Non-pigmented ciliary epithelial cell (primary cell): Measurements from ENCODE around the gene TCF12.
A peak's percentile ranks its signal among the peaks of the same experiment; 100 is the strongest.

Experiments used
- DNase-seq: peaks from one replicate; pipeline ENCODE4 v3.0.0-alpha.2; 2010; ENCODE audit warnings: low read depth

Gene TCF12

DNA sequence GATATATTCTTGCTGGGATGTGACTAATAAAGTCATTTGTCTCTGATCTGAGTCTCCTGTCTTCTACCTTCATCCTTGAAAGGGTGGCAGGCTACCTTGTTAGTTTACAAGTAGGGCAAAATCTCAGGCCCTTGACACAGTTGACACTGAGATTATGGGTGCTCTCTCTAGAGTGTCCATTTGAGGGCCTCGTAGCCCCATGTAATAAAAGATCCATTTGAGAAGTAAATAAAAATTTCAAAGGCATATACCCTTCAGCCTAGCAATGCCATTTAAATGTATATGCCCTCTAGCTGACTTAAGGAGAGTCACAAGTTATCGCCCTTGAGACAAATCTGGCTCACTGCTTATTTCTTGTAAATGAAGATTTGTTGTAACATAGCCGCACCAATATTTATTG, 98.6 kb downstream of the TCF12 start:
- DNase-seq: no peak

DNA sequence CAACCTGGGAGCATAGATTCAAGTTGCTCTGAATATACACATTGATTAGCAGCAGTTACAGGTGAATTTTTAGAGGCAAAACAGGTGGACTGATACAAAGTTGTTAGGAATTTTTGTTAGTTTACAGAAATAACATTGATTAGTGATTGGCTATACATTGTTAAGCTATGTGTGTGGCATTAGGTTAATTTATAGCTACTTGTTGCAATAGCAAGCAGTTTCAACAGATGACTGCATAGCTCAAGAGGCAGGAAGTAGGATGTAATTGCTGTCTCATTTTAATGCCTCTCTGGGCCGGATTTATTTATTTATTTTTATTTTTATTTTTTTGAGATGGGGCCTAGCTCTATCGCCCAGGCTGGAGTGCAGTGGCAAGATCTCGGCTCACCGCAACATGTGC, 99.7 kb downstream of the TCF12 start:
- DNase-seq: no peak

DNA sequence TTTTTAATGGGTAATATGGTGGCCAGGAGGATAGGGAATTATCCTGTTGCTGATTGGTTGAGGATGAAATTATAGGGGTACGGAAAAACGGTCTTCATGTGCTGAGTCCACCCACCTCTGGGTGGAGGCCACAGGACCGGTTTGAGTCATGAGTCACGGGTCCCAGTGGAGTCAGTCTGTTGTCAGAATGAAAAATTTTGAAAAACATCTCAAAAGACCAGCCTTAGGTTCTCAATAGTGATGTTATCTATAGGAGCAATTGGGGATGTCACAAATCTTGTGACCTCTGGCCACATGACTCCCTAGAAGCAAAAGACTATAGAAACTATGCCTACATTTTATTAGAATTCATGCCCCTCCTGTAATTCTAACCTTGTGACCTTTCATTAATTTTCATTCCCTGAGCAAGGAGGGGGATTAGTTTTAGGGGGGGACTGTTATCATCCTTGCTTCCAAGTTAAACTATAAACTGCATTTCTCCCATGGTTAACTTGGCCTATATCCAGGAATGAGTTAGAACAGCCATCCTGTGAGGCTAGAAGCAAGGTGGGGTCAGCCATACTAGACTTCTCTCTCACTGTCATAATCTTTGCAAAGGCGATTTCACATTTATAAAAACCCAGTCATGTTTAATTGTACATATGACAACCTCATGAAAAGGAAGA, 101.2 kb downstream of the TCF12 start:
- no peak for DNase-seq

DNA sequence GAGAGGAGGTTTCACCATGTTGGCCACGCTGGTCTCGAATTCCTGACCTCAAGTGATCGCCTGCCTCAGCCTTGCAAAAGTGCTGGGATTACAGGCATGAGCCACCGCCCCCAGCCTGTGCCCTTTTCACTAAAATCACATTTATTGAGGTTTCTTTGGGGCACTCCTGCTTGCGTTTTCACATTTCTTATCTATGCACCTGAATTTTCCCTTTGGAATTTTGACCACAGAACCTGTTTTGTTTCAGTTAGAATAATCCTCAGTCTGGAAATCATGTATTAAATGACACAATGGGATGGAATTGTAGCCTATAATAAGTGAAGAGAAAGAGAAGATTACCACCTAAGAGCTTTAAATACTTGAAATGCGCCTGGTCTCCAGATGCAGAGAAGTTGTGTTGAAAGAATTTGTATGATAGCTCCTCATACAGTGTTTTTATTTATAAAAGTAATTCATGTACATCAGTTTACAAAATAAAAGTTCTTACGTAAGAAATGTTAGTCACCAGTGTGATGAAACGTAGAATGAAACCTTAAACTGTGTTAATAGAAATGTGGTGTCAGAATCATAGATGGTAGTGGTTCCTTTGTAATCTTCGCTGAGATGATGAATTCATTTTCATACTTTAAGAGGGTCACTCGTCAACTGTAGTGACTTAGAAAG, 107.0 kb downstream of the TCF12 start:
- DNase-seq: no peak

DNA sequence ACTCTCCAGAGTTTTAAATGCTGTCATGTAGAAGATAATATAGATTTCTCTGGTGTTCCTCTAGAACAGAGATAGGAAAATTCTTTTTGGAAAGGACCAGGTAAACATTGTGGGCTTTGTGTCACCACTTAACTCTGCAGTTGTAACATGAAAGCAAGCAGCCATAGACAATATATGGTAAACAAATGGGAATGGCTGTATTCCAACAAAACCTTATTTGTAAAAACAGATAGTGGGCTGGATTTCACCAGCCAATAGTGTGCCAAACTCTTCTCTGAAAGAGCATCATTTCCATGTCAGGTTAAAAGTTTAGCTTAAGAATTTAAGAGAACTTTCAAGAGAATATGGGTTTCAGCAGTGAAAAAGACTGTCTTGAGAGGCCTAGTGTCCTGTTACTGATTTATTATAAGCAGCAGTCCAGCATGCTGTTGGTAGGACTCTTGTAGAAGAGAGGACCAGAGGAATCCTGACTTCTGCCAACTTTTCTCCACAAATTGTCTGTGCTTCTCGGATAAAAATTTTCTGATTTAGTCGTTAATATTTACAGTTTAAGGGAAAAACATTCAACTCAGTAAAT, 107.7 kb downstream of the TCF12 start:
- no peak for DNase-seq

DNA sequence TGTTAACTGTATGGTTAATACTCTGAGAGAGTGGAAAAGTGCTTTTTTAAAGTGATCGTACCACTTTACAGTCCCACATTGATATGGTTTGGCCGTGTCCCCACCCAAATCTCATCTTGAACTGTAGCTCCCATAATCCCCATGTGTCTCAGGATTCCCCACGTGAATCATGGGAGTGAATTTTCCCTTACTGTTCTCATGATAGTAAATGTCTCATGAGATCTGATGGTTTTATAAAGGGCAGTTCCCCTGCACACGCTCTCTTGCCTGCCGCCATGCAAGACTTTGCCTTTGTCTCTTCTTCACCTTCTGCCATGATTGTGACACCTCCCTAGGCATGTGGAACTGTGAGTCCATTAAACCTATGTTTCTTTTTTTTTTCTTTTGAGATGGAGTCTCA, 109.2 kb downstream of the TCF12 start:
- DNase-seq: no peak

DNA sequence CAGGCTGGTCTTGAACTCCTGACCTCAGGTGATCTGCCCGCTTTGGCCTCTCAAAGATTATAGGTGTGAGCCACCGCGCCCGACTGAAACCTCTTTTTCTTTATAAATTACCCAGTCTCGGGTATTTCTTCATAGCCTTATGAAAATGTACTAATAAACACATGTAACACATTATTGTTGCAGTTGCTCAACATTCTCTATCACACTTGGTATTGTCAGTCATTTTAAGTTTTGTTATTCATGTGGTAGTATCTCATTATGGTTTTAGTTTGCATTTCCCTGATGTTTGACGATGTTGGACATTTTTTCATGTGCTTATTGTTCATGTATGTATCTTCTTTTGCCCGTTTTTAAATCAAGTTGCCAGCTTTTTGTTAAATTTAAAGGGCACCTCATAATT, 109.7 kb downstream of the TCF12 start:
- no peak for DNase-seq

DNA sequence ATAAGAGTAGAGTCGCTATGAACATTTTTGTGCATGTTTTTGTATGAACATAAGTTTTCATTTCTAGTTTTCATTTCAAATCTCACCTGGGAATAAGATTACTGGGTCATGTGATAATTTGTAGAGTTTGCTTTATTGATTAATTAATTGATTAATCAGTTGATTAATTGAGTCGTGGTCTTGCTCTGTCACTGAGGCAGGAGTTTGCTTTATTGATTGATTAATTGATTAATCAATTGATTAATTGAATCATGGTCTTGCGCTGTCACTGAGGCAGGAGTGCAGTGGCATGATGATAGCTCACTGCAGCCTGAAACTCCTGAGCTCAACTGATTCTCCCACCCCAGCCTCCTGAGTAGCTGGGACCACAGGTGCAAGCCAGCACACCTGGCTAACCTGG, 111.6 kb downstream of the TCF12 start:
- DNase-seq: no peak

DNA sequence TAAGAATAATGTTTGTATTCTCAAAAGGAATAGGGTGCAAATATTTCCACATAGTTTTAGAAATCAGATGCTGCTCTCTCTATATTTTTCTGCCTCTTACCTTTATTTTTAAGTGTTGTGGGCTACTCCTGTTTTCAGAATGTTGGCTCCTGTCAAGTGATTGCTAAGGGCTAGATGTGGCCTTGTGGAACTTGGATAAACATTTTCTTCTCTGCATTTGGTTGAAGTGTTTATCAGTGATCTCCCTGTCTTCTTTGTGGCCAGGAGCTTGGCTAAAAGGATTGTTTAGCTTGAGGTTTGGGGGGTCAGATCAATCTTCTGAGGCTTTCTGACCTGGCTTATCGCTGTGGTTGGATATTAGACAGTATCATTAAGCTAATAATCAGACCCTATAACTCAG, 112.6 kb downstream of the TCF12 start:
- DNase-seq: no peak

DNA sequence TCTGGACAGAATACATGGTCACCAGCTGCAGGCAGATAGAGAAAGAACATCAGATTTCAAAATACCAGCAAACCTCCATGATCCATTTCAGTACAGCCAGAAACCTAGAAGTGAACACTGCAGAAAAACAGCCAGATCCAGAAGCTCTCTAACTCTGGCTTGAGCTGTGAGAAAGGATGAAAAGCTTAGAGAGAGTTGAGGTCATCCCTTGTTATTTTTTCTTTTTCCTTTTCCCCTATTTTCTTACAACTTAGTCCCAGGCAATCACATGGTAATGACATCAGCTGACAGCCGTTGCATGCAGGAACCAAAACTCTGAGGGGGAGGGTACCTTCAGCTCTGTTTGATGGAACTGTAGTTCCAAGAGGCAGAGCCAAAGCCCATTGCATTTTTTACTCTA, 113.2 kb downstream of the TCF12 start:
- peak; percentile 19 for DNase-seq

DNA sequence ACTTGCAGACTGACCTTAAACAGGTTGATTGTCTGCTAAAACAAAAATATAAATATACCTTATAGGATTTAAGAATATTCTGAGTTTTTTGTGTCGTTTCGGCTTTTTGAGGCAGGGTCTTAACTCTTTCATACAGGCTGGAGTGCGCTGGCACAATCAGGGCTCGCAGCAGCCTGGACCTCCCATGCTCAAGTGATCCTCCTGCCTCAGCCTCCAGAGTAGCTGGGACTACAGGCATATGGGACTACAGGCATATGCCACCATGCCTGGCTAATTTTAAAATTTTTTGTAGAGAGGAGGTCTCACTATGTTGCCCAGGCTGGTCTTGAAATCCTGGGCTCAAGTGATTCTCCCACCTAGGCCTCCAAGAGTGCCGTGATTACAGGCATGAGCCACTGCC, 113.9 kb downstream of the TCF12 start:
- DNase-seq: no peak

DNA sequence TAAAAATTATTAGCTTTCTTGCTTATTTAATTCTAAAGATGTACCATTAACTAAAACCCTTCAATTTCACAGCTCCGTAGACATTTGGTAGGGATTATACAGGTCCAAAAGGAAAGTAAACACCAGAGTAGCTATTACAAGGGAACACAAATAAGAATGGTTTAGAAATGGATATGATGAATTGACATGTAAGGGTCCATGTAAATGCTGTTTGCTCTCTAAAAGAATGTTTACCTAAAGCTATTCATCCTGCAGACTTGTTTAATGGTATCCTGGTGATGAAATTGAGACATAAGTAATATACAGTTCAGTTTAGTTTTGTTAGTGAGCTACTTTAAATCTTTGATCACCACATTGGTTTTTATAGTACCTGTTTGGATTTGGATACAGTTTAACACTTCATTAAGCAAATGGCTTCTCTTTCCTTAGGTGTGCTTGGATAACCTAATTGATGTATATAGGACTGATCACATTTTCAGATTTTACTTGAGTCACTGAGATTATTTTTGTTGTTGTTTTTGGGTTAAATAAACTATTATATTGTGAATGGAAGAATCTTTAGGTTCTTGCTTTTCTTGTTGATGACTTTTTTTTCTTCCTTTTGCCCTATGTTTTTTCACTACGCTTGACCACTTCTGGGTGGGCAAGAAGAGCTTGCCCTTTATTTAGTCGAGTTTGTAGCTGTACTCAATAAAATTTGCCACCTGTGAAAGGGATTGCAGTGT, 115.4 kb downstream of the TCF12 start:
- DNase-seq: no peak

DNA sequence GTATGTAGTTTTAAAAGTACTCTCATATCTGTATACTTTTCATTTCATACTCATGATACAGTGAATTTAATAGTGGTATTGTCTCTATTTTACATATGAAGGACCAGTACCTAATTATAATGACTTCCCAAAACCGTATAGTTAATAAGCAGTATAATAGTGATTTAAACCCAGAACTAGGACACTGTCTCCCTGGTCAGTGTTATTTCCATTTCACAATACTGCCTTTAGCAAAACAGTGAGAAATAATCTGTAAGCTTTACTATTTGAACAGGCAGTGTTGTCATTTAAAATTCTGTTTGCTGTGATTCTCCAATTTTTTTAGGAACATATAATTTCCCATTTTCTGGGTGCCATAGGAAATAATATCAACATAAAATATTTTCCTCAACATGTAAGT, 116.2 kb downstream of the TCF12 start:
- DNase-seq: no peak

DNA sequence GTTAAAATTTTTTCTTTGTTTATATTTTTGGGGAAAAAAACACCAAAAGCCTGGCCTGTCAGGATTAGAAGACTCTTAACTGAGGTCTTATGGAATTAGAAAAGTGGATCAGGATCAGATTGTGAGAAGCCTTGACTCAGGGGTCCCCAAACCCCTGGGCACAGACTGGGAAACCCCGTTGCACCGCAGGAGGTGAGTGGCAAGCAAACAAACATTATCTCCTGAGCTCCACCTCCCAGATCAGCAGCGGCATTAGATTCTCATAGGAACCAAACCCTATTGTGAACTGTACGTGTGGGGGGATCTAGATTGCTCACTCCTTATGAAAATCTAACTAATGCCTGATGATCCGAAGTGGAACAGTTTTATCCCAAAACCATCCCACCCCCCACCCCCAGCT, 117.2 kb downstream of the TCF12 start:
- no peak for DNase-seq

DNA sequence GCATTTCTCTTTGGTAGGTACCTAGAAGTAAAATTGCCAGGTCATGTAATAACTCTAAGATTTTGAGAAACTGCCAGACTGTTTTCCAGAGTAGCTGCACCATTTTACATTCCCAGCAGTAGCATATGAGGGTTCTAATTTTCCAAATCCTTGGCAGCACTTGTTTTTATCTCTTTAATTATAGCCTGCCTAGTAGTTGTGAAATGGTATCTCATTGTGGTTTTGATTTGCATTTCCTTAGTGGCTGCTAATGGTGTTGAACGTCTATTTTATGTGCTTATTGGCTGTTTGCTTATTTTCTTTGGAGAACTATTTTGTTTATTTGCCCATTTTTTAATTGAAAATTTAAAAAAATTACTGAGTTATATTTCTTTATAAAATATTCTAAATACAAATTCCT, 117.9 kb downstream of the TCF12 start:
- DNase-seq: no peak

DNA sequence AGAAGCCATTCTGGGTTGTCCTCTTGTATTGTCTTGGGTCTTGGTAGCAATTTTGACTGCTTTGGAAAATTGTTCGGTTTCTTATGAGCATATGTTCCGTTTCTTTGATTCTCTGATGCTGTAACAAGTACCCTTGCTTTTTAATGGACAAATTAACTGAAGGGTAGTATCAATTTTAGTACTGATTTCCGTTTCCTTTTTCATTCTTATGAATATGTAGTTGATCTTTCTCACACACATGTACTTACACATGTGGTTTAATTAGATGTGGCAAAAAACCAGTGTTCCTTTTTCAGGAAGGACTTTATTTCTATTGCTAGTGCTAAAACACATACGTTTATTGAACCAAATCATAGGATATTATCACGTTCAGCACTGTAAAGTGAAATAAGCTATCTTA, 119.1 kb downstream of the TCF12 start:
- no peak for DNase-seq

DNA sequence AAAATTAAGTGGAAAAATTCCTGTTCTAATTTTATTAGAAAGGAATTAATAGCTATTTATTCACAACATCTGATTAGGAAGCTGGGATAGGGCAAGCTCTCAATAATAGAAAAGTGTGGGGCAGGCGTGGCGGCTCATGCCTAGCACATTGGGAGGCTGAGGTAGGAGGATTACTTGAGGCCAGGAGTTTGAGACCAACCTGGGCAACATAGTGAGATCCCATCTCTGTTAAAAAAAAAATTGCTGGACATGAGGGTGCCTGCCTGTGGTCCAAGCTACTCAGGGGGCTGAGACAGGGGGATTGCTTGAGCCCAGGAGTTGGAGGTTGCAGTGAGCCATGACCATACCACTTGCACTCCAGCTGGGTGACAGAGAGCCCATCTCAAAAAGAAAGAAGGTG, 119.6 kb downstream of the TCF12 start:
- no peak for DNase-seq

DNA sequence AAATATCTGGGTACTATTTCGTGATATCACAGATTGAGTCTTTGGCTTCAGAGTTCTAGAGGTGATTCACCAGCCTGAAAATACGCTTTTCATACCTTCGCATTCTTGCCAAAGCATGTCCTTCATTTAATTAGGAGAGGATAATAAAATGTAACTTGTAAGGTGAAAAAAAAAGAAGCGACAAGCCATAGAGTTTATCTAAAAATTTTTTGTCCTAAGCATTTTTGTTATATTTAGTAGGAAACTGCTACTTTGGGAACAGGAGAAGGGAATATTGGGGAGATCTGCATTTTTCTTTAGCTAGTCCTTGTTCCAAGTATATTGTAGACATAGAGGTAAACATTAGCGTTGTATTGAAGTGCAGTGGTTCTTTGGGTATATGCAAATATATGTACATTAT, 120.1 kb downstream of the TCF12 start:
- no peak for DNase-seq

DNA sequence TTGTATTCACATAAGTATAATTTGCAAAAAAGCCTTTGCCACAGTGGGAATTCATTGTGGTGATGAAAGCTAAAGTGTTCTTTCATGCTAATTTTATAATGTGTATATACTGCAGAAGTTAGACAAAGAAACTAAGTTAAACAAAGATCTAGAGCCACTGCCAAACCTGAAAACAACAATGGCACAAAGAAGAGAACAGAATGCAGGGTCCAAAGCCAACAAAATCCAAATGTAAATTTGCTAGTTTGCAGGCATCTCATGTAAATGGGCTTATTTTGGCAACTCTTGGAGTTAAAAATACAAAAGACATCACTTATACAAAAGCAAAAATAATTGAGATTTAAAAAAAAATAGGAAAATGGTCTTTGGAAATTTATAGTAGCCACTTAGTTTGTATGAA, 123.0 kb downstream of the TCF12 start:
- DNase-seq: no peak

DNA sequence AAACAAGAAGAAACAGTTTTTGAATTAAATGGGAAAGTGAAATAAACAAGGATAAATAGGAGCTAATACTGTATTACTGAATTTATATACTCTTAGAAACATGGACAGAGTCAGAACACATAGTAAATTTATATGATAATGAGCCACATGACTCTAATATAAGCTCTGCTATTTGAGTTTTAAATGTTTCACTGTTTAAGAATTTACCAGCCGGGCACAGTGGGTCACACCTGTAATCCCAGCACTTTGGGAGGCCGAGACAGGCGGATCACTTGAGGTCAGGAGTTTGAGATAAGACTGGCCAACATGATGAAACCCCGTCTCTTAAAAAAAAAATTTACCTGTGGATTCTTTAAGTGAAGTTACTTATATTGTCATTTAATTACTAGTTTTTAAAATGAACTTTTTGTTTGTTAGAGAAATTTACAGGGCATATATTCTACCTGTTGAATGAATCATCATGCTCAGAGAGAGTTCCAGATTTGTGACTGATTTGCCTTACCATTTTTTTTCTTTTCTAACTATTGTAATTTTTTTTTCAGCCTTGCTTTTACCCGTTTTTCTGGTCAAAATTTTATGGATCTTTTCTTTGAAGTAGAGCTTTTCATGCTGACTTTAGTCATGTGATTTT, 125.7 kb downstream of the TCF12 start:
- no peak for DNase-seq

DNA sequence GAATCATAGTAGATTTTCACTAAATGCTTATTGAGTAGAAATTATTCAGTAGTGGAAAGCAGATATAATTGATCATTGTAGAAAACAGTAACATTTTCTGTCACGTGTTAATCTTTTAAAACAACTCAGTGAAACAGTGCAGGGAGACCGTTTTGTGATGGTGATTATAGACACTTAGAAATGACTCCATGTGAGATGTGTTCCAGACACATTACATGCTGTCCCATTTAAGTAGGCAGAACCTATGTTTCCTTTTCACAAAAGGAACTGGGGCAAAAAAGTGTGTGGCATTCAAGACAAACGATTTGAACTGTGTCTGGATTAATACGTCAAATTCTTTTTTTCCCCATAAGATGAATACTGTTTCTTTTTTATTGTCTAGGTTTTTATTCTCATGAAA, 126.5 kb downstream of the TCF12 start:
- DNase-seq: no peak

DNA sequence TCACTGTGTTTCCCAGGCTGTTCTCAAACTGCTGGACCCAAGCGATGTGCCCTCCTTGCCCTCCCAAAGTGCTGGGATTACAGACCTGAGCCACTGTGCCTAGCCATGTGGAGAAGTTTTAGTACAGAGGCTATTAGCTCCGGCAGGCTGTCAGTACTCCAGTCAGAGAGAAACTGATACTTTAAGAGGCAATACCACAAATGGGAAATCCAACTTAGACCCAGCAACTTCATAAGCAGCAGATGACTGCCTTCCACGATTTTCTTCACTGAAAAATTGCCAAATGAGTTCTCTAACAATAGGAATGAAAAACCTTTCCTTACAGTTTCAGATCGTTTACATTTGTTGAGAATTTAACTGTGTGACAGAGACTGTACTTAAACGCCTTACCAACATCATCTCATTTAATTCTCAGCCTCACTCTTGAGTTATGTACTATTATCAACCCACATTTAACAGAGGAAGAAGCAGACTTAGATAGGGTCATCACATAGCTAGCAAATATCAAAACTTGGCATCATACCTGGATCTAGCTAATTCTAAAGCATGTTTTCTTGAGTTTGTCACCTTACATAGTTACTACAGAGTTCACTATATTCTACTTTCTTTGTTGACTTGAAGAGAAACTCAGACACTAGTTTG, 127.4 kb downstream of the TCF12 start:
- no peak for DNase-seq
